Measurements from ENCODE around the gene SF3A1. TPM values are rescaled to one million over a fixed set of nuclear protein-coding genes. Genes with fewer than 3 reads are reported as not detected.
A peak's percentile ranks its signal among the peaks of the same experiment; 100 is the strongest.

Gene SF3A1
- total and polyA plus RNA-seq, 2 of the 13 experiments (the other 11 are each of a cell fraction or from before 2014, with no cell fraction given): 10.0 to 22.0 TPM

DNA sequence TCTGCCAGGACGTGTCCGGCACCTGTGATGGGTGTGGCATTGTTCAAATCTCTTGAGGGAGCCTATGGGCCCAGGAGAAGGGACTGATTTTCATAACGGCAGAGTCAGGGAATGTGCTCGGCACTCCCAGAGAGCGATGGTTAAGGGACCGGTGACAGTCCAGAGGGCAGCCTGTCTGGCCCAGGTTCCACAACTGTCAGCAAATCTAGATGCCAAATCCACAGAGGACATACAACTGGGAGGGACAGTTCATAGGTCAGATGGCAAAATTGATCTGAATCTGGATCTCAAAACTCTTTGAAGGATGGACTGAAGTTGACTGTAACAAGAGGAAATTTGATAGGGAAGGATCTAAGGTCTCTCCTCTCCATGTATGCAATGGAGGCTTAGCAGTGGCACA is 47.6 kb upstream of the SF3A1 start (continued):
- TF ChIP-seq GFI1 (CRISPR knock-in tag; IDR thresholded peaks at IDR 0.05; ENCODE audit: borderline replicate concordance) (0 out of 2 replicates have a peak, but pooled peaks have one; percentile 20), ZSCAN12 (CRISPR knock-in tag; IDR thresholded peaks at IDR 0.05) (no peak), ZNF773 (CRISPR knock-in tag; IDR thresholded peaks at IDR 0.05; ENCODE audit: borderline replicate concordance) (no peak), PITX1 (CRISPR knock-in tag; IDR thresholded peaks at IDR 0.05) (peak; percentile 66; the same call in 1 of the 2 replicates), SOX5 (CRISPR knock-in tag; IDR thresholded peaks at IDR 0.05; ENCODE audit: borderline replicate concordance) (peak; percentile 18; the same call in 1 of the 2 replicates), ZNF598 (CRISPR knock-in tag; IDR thresholded peaks at IDR 0.05; ENCODE audit: borderline replicate concordance) (no peak), HDAC2 (CRISPR knock-in tag; IDR thresholded peaks at IDR 0.05) (peak; percentile 60; the same call in 1 of the 2 replicates), ZNF557 (CRISPR knock-in tag; IDR thresholded peaks at IDR 0.05) (no peak), HNF4A (CRISPR knock-in tag; IDR thresholded peaks at IDR 0.05) (peak; percentile 91), TBX3 (IDR thresholded peaks at IDR 0.05; ENCODE audit: borderline replicate concordance) (no peak), NFYB (CRISPR knock-in tag; IDR thresholded peaks at IDR 0.05) (no peak), KDM5A (IDR thresholded peaks at IDR 0.05; ENCODE audit: borderline replicate concordance, low read length) (no peak), ZFYVE20 (CRISPR knock-in tag; IDR thresholded peaks at IDR 0.05; ENCODE audit: borderline replicate concordance, low read depth) (no peak), ZMYM4 (CRISPR knock-in tag; IDR thresholded peaks at IDR 0.05) (0 out of 2 replicates have a peak, but pooled peaks have one; percentile 20), RARG (CRISPR knock-in tag; IDR thresholded peaks at IDR 0.05; ENCODE audit: low read depth) (no peak), MAFK (conservative IDR thresholded peaks at IDR 0.05 in 1 of 2, IDR thresholded peaks at IDR 0.05 in 1 of 2; ENCODE audit: low read length in 2 of 2) (peak; percentile 84 to 90), MYNN (CRISPR knock-in tag; IDR thresholded peaks at IDR 0.05; ENCODE audit: low read depth) (no peak), BHLHE40 (IDR thresholded peaks at IDR 0.05; ENCODE audit: low read length) (no peak), MIER2 (CRISPR knock-in tag; IDR thresholded peaks at IDR 0.05) (no peak), HMG20B (CRISPR knock-in tag; conservative IDR thresholded peaks at IDR 0.05) (no peak), ESRRA (CRISPR knock-in tag; IDR thresholded peaks at IDR 0.05; ENCODE audit: low read depth) (peak; percentile 43; the same call in 1 of the 2 replicates), ZNF292 (CRISPR knock-in tag; IDR thresholded peaks at IDR 0.05; ENCODE audit: borderline replicate concordance, low read depth) (peak; percentile 57; the same call in 1 of the 2 replicates), HDAC6 (IDR thresholded peaks at IDR 0.05; ENCODE audit: low read depth, low read length) (no peak), RORA (CRISPR knock-in tag; IDR thresholded peaks at IDR 0.05) (no peak), TRIM24 (CRISPR knock-in tag; IDR thresholded peaks at IDR 0.05) (no peak), ZNF253 (CRISPR knock-in tag; IDR thresholded peaks at IDR 0.05; ENCODE audit: borderline replicate concordance) (no peak), ZNF619 (CRISPR knock-in tag; IDR thresholded peaks at IDR 0.05) (no peak), MIXL1 (CRISPR knock-in tag; IDR thresholded peaks at IDR 0.05) (0 out of 2 replicates have a peak, but pooled peaks have one; percentile 24), MEIS2 (CRISPR knock-in tag; IDR thresholded peaks at IDR 0.05) (no peak), ZNF775 (CRISPR knock-in tag; IDR thresholded peaks at IDR 0.05; ENCODE audit: borderline replicate concordance) (no peak)
- TF ChIP-seq, protein P1, sequence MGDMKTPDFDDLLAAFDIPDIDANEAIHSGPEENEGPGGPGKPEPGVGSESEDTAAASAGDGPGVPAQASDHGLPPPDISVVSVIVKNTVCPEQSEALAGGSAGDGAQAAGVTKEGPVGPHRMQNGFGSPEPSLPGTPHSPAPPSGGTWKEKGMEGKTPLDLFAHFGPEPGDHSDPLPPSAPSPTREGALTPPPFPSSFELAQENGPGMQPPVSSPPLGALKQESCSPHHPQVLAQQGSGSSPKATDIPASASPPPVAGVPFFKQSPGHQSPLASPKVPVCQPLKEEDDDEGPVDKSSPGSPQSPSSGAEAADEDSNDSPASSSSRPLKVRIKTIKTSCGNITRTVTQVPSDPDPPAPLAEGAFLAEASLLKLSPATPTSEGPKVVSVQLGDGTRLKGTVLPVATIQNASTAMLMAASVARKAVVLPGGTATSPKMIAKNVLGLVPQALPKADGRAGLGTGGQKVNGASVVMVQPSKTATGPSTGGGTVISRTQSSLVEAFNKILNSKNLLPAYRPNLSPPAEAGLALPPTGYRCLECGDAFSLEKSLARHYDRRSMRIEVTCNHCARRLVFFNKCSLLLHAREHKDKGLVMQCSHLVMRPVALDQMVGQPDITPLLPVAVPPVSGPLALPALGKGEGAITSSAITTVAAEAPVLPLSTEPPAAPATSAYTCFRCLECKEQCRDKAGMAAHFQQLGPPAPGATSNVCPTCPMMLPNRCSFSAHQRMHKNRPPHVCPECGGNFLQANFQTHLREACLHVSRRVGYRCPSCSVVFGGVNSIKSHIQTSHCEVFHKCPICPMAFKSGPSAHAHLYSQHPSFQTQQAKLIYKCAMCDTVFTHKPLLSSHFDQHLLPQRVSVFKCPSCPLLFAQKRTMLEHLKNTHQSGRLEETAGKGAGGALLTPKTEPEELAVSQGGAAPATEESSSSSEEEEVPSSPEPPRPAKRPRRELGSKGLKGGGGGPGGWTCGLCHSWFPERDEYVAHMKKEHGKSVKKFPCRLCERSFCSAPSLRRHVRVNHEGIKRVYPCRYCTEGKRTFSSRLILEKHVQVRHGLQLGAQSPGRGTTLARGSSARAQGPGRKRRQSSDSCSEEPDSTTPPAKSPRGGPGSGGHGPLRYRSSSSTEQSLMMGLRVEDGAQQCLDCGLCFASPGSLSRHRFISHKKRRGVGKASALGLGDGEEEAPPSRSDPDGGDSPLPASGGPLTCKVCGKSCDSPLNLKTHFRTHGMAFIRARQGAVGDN (CRISPR knock-in tag; IDR thresholded peaks at IDR 0.05): peak; percentile 22; the same call in 1 of the 2 replicates
